Inflammatory macrophage (primary cell): ENCODE measurements around the gene SLC9A5.

Experiments
- DNase-seq, 2 donors: peaks; one replicate each; pipeline ENCODE4 v3.0.0-alpha.2; 2020 to 2022

Gene SLC9A5

GRCh38 chr16:67216612-67217490 lies 31.9 kb upstream of the SLC9A5 start:
- DNase-seq: peak; percentile 85 to 90

DNA sequence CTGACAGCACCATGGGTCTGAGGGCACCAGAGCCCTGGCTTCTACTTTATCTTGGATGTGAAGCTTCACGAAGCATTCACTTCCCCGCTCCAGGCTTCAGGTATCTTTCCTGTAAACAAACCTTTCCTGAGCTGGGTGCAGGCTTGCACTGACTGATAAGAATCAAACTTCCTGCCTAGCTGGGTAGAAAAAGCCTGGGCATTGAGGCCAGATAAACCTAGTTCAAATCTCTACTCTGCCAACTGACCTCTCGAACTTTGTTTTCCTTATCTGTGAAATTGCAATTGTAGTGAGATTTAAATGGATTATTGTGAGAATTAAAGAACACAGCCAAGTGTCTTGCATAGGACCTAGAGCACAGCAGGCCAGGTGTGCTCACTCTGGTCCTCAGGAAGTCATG lies 24.8 kb upstream of the SLC9A5 start:
- no peak for DNase-seq

DNA sequence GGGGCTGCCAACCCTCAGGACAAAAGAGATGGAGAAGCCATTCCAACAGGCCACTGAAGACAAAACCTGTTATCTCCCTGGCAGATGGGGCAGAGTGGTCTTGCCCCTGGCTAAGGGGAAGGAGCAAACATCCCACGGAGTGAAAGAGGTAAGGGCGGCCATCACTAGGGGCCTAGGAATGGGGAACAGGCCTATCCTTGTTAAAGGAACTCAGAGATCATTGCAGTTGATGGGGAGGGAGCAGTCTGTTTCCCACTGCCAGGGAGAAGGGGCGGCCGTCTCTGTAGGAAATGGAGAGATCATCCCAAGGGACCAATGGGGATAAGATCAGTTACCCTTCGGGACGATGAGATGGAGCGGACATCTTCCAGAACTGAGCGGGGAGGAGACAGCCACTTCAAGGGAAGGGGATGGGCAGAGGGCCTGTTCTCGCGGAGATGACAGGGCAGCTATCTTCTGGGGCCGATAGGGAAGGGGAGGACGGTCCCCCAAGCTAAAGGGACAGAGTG lies 22.4 kb upstream of the SLC9A5 start:
- no peak for DNase-seq

GRCh38 chr16:67226804-67227566 lies 21.8 kb upstream of the SLC9A5 start, which contains the start of gene TMEM208:
Gene TMEM208 (plus strand): TSS chr16:67227130. CDS start chr16:67227219, 89 bp downstream.
- peak; percentile 99 for DNase-seq

DNA sequence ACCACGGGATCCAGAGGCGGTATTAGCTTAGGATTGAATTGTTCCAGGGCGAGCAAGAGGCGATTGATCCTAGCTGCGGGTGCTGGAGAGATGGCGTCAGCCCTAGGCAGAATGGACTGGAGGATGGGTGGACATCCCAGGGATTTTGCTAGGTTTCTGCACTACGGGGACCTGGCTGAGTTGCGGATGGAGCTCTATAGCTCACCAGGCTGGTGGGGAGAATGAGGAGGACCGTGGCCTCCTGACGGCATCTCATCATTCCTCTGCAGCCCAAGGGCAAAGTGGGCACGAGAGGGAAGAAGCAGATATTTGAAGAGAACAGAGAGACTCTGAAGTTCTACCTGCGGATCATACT lies 21.2 kb upstream of the SLC9A5 start:
- no peak for DNase-seq

GRCh38 chr16:67228034-67228785 lies 20.6 kb upstream of the SLC9A5 start:
- DNase-seq: no peak

DNA sequence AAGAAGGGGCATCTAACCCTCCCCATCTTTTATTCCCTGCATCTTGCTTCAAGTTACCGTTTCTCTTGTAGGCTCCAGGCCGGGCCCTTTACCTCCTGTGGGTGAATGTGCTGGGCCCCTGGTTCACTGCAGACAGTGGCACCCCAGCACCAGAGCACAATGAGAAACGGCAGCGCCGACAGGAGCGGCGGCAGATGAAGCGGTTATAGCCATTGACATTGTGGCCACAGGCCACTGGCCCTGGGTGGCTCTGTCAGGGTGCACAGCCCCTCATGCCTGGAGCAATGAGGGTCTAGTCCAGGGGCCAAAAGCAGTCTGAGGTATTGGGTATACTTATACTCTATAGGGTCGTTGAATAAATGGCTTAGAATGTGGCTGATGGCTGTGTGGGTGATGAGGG lies 19.9 kb upstream of the SLC9A5 start:
- DNase-seq: no peak

- no peak for DNase-seq
Observed at GRCh38 chr16:67229906-67230808, 18.6 kb upstream of the SLC9A5 start.

- DNase-seq: no peak
Observed at GRCh38 chr16:67230809-67231660, 17.7 kb upstream of the SLC9A5 start.

DNA sequence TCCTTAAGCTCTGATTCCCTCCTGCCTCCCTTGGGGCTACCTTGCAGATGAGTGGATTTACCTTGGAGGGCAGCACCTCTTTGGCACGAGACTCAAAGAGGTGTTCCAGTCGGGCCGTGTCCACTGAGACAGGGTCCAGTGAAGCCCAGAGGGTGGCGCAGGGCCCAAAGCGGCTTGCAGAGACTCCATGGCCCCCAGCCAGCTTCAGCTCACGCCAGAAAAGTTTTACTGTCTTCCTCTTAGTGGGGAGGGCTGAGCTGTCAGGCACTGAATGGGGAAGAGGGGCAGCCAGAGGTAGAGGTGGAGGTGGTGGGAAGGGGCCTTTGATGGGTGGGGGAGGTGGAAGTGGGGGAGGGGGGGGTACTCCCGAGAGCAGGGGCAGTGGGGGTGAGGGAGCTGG lies 15.2 kb upstream of the SLC9A5 start:
- DNase-seq: no peak

GRCh38 chr16:67234180-67234597 lies 14.6 kb upstream of the SLC9A5 start:
- DNase-seq: no peak

- DNase-seq: peak; percentile 31 to 65
Observed at GRCh38 chr16:67235816-67236562, 12.8 kb upstream of the SLC9A5 start.

DNA sequence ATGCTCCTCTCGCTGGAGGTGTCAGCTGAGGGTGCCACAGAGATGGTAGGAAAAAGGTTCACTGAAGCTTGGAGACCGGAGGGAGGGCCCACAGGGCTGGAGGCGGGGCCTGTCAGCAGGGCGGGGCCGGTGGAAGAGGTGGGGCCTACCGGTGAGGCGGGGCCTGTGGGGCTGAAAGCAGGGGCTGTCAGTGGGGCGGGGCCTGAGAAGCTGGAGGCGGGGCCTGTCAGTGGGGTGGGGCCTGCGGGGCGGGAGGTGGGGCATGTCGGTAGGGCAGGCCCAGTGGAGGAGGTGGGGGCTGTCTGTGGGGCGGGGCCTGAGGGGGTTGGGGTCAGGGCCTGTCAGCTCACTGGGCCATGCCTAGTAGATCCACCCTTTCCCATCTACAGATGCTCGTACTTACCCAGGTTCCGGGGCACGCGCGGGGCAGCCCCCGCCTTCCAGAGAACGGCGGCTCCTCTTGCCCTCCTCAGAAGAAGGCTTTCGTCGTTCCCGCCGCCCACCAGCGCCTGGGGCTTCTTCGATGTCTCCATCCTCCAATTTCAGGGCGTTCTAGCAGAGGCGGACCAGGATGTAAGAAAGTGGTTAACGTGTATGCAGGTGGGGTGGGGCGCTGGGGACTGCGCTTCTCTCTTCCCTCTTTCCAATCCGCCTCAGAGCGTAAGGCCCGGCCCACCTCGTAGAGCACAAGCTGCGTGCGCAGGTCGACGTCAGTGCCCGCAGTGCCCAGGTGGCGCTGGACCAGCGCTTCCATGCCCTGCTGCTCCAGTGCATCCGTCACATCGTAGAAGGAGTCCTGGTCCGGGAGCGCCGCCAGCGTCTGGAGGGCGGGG lies 12.0 kb upstream of the SLC9A5 start:
- DNase-seq: peak; percentile 68 to 71

GRCh38 chr16:67237396-67238277 lies 11.1 kb upstream of the SLC9A5 start:
- DNase-seq: no peak

- DNase-seq: no peak
Observed at GRCh38 chr16:67238278-67238575, 10.6 kb upstream of the SLC9A5 start.

DNA sequence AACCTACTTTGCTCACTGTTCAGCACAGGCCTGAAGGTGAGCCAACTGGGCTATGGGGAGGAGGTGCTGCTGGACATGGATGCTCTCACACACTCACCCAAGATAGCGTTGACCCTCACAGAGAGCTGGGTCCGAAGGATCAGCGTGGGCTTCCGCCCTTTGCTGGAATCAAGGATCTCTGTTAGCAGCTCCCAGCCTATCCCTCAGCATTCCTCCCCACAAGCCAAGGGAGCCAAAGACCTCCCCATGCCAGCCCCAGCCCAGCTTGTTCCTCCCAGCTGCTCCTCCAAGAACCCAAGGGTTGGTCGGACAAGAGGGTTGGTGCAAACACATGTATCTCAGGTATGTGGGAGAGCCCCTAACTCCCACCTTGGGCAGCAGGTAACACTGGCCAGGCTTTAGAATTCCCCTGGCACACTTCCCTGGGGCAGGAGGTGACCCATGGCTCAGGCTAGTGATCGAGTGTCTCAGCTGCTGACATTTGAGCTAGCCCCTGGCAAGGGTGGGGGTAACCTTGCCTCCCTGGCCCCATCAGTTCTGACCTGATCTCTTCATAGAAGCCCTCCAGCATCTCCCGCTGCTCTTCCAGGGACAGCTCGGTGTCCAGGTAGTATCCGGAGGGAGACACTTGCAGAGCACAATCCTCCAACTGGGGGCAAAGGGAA lies 9.8 kb upstream of the SLC9A5 start:
- DNase-seq: no peak

GRCh38 chr16:67240506-67240905 lies 8.3 kb upstream of the SLC9A5 start:
- no peak for DNase-seq
